ENCODE results near the gene SIGLEC1. TPM values are rescaled to one million over a fixed set of nuclear protein-coding genes. Genes with fewer than 3 reads are reported as not detected.
A peak's percentile ranks its signal among the peaks of the same experiment; 100 is the strongest.

SIGLEC1 gene
- total and polyA plus RNA-seq, 2 of the 8 experiments (the other 6 are each of a cell fraction or from before 2014, with no cell fraction given): 0.02 TPM; not detected in 1

DNA sequence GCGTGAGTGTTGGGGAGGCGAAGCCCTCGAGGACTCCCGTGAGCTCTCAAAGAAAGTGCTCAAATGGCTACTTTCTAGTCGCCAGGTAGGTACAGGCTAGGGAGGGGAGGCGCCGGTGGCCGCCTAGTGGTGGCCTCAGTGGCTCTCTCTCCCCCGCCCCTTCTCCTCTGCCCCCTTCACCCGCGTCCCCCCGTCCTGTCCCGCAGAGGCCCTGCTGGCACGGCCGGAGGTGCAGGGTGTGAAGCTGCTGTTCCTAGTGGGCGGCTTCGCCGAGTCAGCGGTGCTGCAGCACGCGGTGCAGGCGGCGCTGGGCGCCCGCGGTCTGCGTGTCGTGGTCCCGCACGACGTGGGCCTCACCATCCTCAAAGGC is 38.9 kb upstream of the SIGLEC1 start:
- Histone ChIP-seq H4K91ac (replicated peaks; ENCODE audit: insufficient read length, low read length) (no peak overlapping the region), H3K9ac (replicated peaks in 1 of 4; ENCODE audit: extremely low read depth in 1 of 4, low read depth in 3 of 4, low read length in 3 of 4) (no peak overlapping the region), H3K23ac (ENCODE audit: insufficient read length) (no peak overlapping the region), H4K8ac (ENCODE audit: extremely low read depth, insufficient read depth, low read length) (peak overlapping the region; percentile 81; the same call in 1 of the 2 replicates), H3K36me3 (ENCODE audit: control insufficient read depth in 2 of 4, insufficient read depth in 4 of 4, low read length in 3 of 4) (no peaks in the 10 kb centered on the region; a peak in 2 of 8 replicates), H2BK12ac (ENCODE audit: low read depth, low read length) (peak overlapping the region; percentile 33; the same call in 1 of the 2 replicates), H3K9me3 (ENCODE audit: insufficient read depth in 2 of 2, low read depth in 1 of 2, low read length in 1 of 2) (no peaks in the 10 kb centered on the region), H4K5ac (ENCODE audit: insufficient read length, low read depth, low read length) (no peak overlapping the region), H2BK20ac (ENCODE audit: low read length) (no peak overlapping the region), H3K14ac (ENCODE audit: insufficient read length) (no peak overlapping the region), H3K4me1 (replicated peaks in 1 of 4; ENCODE audit: control insufficient read depth in 3 of 4, insufficient read depth in 4 of 4, low read length in 3 of 4) (peaks cover 0 to 17% (median 4%) of the 10 kb centered on the region in 4 experiments; a peak in 5 of 7 replicates), H2AK5ac (ENCODE audit: low read depth, low read length) (no peak overlapping the region), H3K4ac (replicated peaks; ENCODE audit: insufficient read length, low read depth, low read length) (no peak overlapping the region), H2BK5ac (ENCODE audit: low read depth, low read length) (no peak overlapping the region), H3K27ac (ENCODE audit: low read depth, low read length) (no peak overlapping the region), H3K4me3 (ENCODE audit: extremely low read depth in 1 of 4, insufficient read depth in 2 of 4, low read depth in 3 of 4, low read length in 4 of 4) (peak overlapping the region; percentile 8 to 50 (median 33); a peak in 6 of 8 replicates), H2BK15ac (ENCODE audit: low read length) (peak overlapping the region; percentile 66), H4K20me1 (replicated peaks in 1 of 2; ENCODE audit: control insufficient read depth in 1 of 2, insufficient read depth in 2 of 2, low read length in 2 of 2) (peaks cover 6 to 24% of the 10 kb centered on the region in 2 experiments), H3K18ac (ENCODE audit: extremely low read depth, low read length) (no peak overlapping the region; the same call in 1 of the 2 replicates), H3K56ac (replicated peaks; ENCODE audit: insufficient read length, low read depth, low read length) (no peak overlapping the region), H2AFZ (ENCODE audit: low read length) (no peak overlapping the region), H3K79me2 (ENCODE audit: control insufficient read depth in 1 of 2, insufficient read depth in 2 of 2, low read length in 2 of 2) (no peaks in the 10 kb centered on the region), H3K23me2 (ENCODE audit: low read depth, low read length) (peaks cover 19% of the 10 kb centered on the region), H3K27me3 (replicated peaks in 1 of 4; ENCODE audit: control insufficient read depth in 3 of 4, extremely low read depth in 1 of 4, insufficient read depth in 3 of 4, low read length in 3 of 4) (peaks cover 4 to 22% (median 18%) of the 10 kb centered on the region in 4 experiments), H3K79me1 (ENCODE audit: low read depth, low read length) (no peaks in the 10 kb centered on the region; the same call in 1 of the 2 replicates), H2BK120ac (replicated peaks; ENCODE audit: low read depth, low read length) (no peak overlapping the region), H3K4me2 (ENCODE audit: insufficient read depth in 1 of 2, low read depth in 2 of 2, low read length in 2 of 2) (peak overlapping the region; percentile 51 to 89)
- POLR2A ChIA-PET (ENCODE audit: partially characterized antibody): interaction anchor here (0.9 to 3.7 kb wide), 17 partner anchors 9 to 74 kb away, joined by 3 to 17 read pairs (median 4); partner anchors contain the start of gene ADISSP
- CTCF ChIA-PET (ENCODE audit: partially characterized antibody): interaction anchor here (0.6 to 18.6 kb wide), 27 partner anchors 12 to 334 kb away, joined by 3 to 308 read pairs (median 6); partner anchors contain the start of genes ADAM33, ADISSP, AP5S1 and HSPA12B
- FAIRE-seq: no peak
- WGBS, 2 experiments (ENCODE audit: extremely low coverage in 1 of 2, insufficient coverage in 1 of 2, insufficient read length in 1 of 2, insufficient replicate concordance in 2 of 2, low coverage in 1 of 2, low lambda C conversion rate in 2 of 2, missing lambda C conversion rate in 1 of 2): 51% methylated on average over 27 of the region's 31 CpGs; no CpG with 5 or more reads in 1 of the 2 experiments
- DNase-seq (ENCODE audit: low read depth in 1 of 2, low spot score in 2 of 2): no peak
- TF ChIP-seq SAP30 (IDR thresholded peaks at IDR 0.05; ENCODE audit: insufficient read depth, insufficient replicate concordance, low read length) (no peak), BCL11A (IDR thresholded peaks at IDR 0.05; ENCODE audit: low read depth in 2 of 2, low read length in 2 of 2) (no peak), MAX (IDR thresholded peaks at IDR 0.05) (peak; percentile 32; the same call in 1 of the 2 replicates), NRF1 (IDR thresholded peaks at IDR 0.05; ENCODE audit: low read depth, low read length) (no peak), CTBP2 (IDR thresholded peaks at IDR 0.05; ENCODE audit: borderline replicate concordance, insufficient read depth, insufficient read length, low read length) (peak; percentile 18), CHD2 (IDR thresholded peaks at IDR 0.05; ENCODE audit: low read length) (no peak), JUND (IDR thresholded peaks at IDR 0.05; ENCODE audit: low read length) (no peak), CEBPB (IDR thresholded peaks at IDR 0.05; ENCODE audit: low read depth, low read length) (no peak), KDM5A (IDR thresholded peaks at IDR 0.05; ENCODE audit: low read length) (no peak)
- TF ChIP-seq, protein P1, sequence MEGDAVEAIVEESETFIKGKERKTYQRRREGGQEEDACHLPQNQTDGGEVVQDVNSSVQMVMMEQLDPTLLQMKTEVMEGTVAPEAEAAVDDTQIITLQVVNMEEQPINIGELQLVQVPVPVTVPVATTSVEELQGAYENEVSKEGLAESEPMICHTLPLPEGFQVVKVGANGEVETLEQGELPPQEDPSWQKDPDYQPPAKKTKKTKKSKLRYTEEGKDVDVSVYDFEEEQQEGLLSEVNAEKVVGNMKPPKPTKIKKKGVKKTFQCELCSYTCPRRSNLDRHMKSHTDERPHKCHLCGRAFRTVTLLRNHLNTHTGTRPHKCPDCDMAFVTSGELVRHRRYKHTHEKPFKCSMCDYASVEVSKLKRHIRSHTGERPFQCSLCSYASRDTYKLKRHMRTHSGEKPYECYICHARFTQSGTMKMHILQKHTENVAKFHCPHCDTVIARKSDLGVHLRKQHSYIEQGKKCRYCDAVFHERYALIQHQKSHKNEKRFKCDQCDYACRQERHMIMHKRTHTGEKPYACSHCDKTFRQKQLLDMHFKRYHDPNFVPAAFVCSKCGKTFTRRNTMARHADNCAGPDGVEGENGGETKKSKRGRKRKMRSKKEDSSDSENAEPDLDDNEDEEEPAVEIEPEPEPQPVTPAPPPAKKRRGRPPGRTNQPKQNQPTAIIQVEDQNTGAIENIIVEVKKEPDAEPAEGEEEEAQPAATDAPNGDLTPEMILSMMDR (IDR thresholded peaks at IDR 0.05; ENCODE audit: control extremely low read depth in 1 of 3, insufficient read depth in 1 of 3, low read depth in 1 of 3, low read length in 3 of 3): peak; percentile 19 to 45 (median 37); a peak in 3 of 4 replicates

Data from H1 (cell line).